GM19043 (cell line): Measurements from ENCODE around the gene ZMIZ1.
A peak's percentile ranks its signal among the peaks of the same experiment; 100 is the strongest.

Experiments used
- ATAC-seq: cut with Tn5 transposase; IDR thresholded peaks from one replicate; pipeline ENCODE4 v1.9.1; 2021; ENCODE audit warnings: low read depth; ENCODE audit not compliant: unreplicated experiment

The ZMIZ1 gene

DNA sequence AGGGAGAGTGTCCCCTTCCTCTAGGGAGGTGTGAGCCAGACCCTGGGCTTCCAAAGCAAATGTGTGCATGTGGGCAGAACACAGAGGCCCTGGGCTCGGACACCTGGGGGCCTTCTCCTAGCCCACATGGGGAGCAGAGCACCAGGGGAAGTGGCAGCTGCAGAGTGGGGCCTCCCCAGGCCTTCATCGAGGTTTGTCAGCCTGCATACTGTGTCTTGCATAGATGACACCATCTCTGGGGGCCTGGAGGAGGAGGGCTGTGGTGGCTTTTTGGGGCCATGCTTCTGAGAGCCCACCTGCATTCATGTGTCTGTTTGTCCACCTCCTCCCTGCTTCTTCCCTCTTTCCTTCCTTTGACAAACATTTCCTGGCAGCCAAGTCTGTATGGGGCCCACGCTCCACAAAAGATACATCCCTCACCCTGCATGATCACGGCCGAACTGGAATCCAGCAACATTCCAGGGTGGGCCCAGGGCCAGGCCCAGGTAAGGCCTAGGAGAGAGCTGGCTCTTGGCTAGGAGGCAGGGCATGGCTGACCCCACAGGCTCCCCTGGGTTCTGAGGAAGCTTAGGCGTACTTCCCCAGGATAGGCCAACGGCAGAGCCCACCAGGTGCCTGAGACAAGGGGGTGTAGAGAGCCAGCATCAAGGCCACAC, 79.2 kb downstream of the ZMIZ1 start:
- no peak for ATAC-seq

GRCh38 chr10:79148452-79149344, 79.9 kb downstream of the ZMIZ1 start:
- no peak for ATAC-seq

GRCh38 chr10:79149345-79149661, 80.5 kb downstream of the ZMIZ1 start:
- ATAC-seq = no peak

DNA sequence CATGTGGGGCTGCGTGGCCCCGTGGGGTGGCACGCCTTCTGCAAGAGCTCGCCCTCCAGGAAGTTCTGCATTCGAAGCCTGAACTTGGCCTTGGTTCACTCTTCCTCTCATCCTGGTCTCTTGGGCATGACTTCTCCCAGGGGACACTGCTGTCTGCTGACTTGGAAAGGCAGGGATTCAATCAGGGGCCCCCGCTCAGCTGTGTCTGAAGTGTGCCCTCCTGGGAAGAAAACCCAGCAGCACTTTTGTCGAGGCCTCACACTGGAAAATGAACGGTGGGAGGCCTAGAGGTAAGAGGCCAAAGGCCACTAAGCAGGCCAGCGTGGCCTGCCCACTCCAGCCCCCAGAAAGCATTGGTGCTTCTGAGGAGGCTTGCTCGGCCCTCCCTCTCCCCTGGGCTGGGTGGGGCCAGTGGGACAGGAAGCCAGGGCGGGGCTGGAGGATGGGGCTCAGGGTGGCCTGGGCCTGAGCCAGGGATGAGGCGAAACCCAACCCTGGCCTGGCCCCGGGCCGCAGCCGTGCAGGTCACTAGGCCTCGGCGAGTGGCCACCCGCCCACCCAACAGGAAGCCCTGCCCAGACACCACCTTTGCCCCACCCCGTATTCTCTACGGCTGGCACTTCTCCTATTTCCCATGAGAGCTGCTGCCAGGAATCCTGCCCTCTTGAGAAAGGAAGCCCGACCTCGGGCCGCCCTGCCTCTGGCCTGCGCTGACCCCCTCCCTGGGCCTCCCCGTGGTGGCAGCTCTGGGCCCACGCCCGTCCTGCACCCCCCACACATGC, 81.1 kb downstream of the ZMIZ1 start:
- ATAC-seq = peak; percentile 84

DNA sequence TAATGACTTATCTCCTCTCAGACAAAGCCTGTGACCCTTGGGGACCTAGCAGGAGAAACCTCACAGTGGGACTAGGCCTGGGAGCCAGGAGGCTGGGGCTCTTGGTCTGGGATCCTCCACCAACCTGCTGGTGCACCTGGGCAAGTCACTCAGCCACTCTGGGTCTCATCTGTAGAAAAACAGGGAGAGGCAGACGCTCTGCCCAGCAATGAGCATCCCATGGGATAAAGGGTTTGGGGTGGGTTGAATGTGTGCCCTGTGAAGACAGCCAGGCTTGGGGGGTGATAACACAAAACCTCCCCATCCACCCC, 81.6 kb downstream of the ZMIZ1 start:
- ATAC-seq = no peak

GRCh38 chr10:79152423-79152817, 83.7 kb downstream of the ZMIZ1 start:
- ATAC-seq = no peak

DNA sequence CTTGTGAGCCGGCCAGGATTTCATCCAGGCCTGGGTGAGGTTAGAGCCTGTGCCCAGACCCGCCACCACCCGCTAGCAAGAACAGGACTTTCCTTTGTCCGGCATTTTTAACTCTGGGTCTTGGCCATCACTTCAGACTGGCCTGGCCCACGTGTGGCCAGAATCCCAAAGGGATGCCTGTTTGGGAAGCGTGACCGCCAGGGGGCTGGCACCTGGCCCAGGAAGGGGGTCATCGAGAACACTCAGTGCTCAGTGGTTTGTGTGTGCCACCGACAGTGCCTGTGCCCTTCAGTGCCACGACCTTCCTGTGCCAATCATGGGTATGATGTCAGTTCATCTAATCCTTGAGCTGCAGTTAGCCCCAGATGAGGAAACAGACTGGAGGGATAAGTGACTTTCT, 85.0 kb downstream of the ZMIZ1 start:
- ATAC-seq = no peak

- ATAC-seq = no peak
These were observed 86.7 kb downstream of the ZMIZ1 start for GRCh38 chr10:79155301-79156081.

GRCh38 chr10:79156334-79157274, 87.8 kb downstream of the ZMIZ1 start:
- ATAC-seq = no peak

GRCh38 chr10:79158004-79158340, 89.2 kb downstream of the ZMIZ1 start:
- ATAC-seq = no peak

GRCh38 chr10:79158402-79159097, 89.8 kb downstream of the ZMIZ1 start:
- no peak for ATAC-seq

GRCh38 chr10:79159141-79159651, 90.4 kb downstream of the ZMIZ1 start:
- no peak for ATAC-seq

DNA sequence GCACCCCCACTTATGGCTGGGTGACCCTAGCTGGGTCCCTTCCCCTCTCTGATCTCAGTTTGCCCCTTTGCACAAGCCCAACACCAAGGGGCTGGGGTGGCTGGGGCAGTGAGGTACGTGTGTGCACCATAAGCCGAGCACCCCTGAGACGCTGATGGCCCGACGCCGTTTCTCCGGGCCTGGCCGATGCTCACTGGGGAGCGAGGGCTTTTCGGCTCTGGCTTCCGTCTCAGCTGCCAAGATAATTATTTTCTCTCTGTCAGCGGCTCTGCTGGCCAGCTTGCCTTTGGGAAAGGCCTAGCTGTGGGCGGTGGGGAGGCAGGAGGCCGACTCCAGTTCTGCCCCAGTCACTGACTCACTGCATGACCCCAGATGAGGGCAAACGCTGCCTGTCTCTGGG, 91.0 kb downstream of the ZMIZ1 start:
- no peak for ATAC-seq

DNA sequence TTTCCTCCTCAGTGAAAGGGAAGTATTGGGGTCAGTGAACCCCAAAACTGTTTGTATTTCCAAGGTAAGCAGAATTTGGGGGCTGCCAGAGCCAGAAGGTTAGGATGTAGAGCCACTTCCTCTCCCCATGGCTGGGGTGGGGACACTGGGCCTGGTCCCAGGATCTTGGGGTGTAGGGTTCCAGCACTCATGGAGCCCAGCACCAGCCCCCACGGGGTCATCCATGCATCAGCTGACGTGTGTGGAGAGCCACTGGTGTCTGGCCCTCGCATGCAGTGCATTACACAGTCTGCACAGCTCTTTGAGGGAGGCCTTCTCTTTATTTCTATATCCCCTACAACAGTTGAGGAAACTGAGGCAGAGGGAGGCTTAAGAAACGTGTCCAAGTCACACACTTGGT, 91.4 kb downstream of the ZMIZ1 start:
- no peak for ATAC-seq

DNA sequence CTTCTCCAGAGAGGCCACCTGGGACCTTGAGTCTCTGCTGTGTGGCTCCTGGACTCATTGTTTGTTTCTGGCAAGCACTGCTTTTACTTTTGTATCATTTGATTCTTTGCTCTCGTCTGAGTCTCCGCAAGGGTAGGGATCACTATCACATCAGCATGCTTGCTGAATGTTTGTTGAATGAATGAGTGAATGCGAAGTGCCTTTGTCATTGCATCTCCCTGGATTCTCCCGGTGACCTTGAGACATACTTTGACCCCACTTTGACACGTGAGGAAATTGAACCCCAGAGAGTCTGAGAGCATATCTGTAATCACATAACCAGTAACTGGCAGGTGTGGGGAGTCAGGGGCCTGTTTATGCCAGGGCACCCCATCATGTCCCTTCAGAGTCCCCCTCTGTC, 92.8 kb downstream of the ZMIZ1 start:
- no peak for ATAC-seq

GRCh38 chr10:79162022-79162421, 93.3 kb downstream of the ZMIZ1 start:
- no peak for ATAC-seq

DNA sequence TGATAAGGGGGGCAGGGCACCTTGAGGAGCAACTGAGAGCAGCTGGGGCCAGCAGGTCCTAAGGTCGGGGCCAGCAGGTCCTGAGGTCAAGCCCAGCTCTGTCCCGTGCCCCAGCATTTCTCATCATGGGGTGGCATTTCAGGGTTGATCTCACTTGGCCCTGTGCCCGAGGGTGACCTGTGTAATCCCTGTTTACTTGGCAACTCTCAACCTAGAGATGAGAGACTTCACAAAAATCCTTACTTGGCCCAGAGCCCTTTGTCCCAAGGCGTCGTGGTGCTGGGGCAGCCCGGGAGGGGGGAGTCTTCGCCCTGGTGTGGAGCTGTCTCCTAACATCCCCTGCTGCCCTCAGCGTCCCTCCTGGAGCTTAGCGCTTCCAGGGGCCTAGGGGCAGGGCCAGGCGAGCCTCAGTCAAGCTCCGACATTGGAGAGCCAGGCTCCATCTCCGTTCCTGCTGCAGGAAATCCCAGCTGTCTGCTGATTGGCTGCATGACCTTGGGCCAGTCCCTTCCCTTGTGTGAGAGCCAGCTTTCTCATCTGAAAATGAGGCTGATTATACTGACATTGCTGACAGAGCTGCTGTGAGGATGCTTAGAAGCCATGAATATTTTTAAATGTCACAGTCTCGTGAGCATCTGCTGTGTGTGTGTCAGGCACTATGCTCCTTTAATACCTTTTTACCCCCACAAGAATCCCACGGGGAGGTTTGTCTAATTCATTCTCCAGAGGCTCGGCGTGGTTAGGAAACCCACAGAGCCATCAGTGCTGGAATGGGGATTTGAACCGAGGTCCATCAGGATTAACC, 94.3 kb downstream of the ZMIZ1 start:
- no peak for ATAC-seq

- no peak for ATAC-seq
These were observed 94.9 kb downstream of the ZMIZ1 start for GRCh38 chr10:79163666-79163975.
